GM12878 (cell line): Measurements from ENCODE around the gene SUSD2.

Source experiments
- CHD2 ChIP-seq: IDR thresholded peaks from 2 replicates; pipeline ENCODE4 v1.6.1; 2011; ENCODE audit warnings: low read depth, low read length, improper control_type of control experiment, borderline replicate concordance
- CTCF ChIP-seq, 3 experiments: IDR thresholded peaks in 2 of 3; conservative IDR thresholded peaks in 1 of 3; 2 replicates each; pipeline ENCODE4 v1.5.1; 2011; ENCODE audit warnings: low read depth in 3 of 3, low read length in 3 of 3, mild to moderate bottlenecking in 3 of 3, control low read depth in 2 of 3, moderate library complexity in 2 of 3, inconsistent platforms in 1 of 3, mixed read lengths in 1 of 3; ENCODE audit not compliant: control insufficient read depth in 2 of 3, insufficient read depth in 1 of 3; ENCODE audit errors: extremely low read depth in 1 of 3
- EP300 ChIP-seq, 2 experiments: fragments of 150-350 bp in 1 of 2; IDR thresholded peaks; 2 replicates each; pipeline ENCODE4 v1.6.1; 2011 to 2012; ENCODE audit warnings: low read depth in 2 of 2, low read length in 2 of 2, borderline replicate concordance in 1 of 2, improper control_type of control experiment in 1 of 2, inconsistent platforms in 1 of 2; ENCODE audit not compliant: control insufficient read depth in 1 of 2
- MXI1 ChIP-seq: fragments of 150-350 bp; IDR thresholded peaks from 2 replicates; pipeline ENCODE4 v1.6.1; 2011; ENCODE audit warnings: low read depth, mild to moderate bottlenecking, inconsistent platforms, low read length, improper control_type of control experiment
- NFYA ChIP-seq: IDR thresholded peaks from 2 replicates; pipeline ENCODE4 v1.6.1; 2011; ENCODE audit warnings: low read depth, mild to moderate bottlenecking, low read length, improper control_type of control experiment, borderline replicate concordance
- POLR2A ChIP-seq: IDR thresholded peaks from 2 replicates; pipeline ENCODE4 v1.6.1; 2011; ENCODE audit warnings: low read depth, mild to moderate bottlenecking, low read length
- POLR2AphosphoS5 ChIP-seq: IDR thresholded peaks from 2 replicates; pipeline ENCODE4 v1.6.1; 2011; ENCODE audit warnings: mild to moderate bottlenecking, low read length, inconsistent platforms
- SMC3 ChIP-seq: IDR thresholded peaks from 2 replicates; pipeline ENCODE4 v1.6.1; 2011; ENCODE audit warnings: low read length, improper control_type of control experiment, borderline replicate concordance
- TAF1 ChIP-seq: IDR thresholded peaks from 2 replicates; pipeline ENCODE4 v1.6.1; 2011; ENCODE audit warnings: mild to moderate bottlenecking, low read depth, low read length, borderline replicate concordance
- TF ChIP-seq, protein P1 (sequence below): fragments of 450-650 bp; IDR thresholded peaks from 2 replicates; pipeline ENCODE4 v1.6.1; 2017; ENCODE audit warnings: mild to moderate bottlenecking

DNA sequence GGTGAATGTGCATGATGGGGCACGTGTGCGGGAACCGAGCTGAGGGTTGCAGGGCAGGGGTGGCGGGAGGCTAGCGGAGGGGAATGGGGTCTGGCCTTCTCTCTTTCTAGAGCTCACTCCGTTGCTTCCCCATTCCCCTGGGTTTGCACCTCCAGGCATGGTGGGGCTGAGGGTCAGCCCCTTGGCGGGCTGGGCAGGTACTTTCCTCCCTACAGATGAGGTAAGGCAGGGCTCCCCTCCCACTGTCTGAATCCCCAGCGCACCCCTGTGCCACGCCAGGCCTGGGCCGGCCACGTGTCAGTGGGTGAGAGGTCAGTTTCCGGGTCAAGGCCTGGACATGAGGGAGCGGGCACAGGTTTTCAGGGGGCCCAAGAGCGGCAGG lies 8.9 kb downstream of the SUSD2 start:
- TF ChIP-seq TAF1 = no peak
- no peak for TF ChIP-seq CTCF (IDR thresholded peaks at IDR 0.05 in 2 of 3, conservative IDR thresholded peaks at IDR 0.05 in 1 of 3; ENCODE audit: control insufficient read depth in 2 of 3, extremely low read depth in 1 of 3, insufficient read depth in 1 of 3, low read depth in 3 of 3, low read length in 3 of 3)
- no peak for TF ChIP-seq POLR2A
- TF ChIP-seq NFYA = no peak
- TF ChIP-seq, protein P1, sequence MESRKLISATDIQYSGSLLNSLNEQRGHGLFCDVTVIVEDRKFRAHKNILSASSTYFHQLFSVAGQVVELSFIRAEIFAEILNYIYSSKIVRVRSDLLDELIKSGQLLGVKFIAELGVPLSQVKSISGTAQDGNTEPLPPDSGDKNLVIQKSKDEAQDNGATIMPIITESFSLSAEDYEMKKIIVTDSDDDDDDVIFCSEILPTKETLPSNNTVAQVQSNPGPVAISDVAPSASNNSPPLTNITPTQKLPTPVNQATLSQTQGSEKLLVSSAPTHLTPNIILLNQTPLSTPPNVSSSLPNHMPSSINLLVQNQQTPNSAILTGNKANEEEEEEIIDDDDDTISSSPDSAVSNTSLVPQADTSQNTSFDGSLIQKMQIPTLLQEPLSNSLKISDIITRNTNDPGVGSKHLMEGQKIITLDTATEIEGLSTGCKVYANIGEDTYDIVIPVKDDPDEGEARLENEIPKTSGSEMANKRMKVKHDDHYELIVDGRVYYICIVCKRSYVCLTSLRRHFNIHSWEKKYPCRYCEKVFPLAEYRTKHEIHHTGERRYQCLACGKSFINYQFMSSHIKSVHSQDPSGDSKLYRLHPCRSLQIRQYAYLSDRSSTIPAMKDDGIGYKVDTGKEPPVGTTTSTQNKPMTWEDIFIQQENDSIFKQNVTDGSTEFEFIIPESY = no peak
- no peak for TF ChIP-seq SMC3
- TF ChIP-seq CHD2 = no peak
- TF ChIP-seq POLR2AphosphoS5 = no peak
- TF ChIP-seq MXI1 = no peak
- TF ChIP-seq EP300 (IDR thresholded peaks at IDR 0.05; ENCODE audit: borderline replicate concordance in 1 of 2, control insufficient read depth in 1 of 2, low read depth in 2 of 2, low read length in 2 of 2) = no peak
